HCT116 (cell line): ENCODE measurements around the gene LRRC43. TPM values are rescaled to one million over a fixed set of nuclear protein-coding genes. Genes with fewer than 3 reads are reported as not detected.

Experiments
- ATAC-seq: fragments of 200-7000 bp; cut with Tn5 transposase; 2 replicates; pipeline ENCODE4 v1.9.1; 2020; ENCODE audit warnings: mild to moderate bottlenecking, moderate library complexity
- BruUV-seq: library from RNA; stranded (reverse); fragments of 400-500 nt; replicated peaks from 2 replicates; lab custom pipeline; 2021; lab: Mats Ljungman, UMichigan
- CTCF ChIA-PET: fragments of 300-600 bp; sonication (Branson Sonifier 250); formaldehyde crosslinking; loops from one replicate; lab custom pipeline; 2021; ENCODE audit warnings: antibody characterized with exemption; lab: Charles Lee
- POLR2A ChIA-PET: fragments of 300-600, 350-600 bp; sonication (Branson Sonifier 250); formaldehyde crosslinking; loops from one replicate; lab custom pipeline; 2021; ENCODE audit warnings: antibody characterized with exemption; lab: Charles Lee
- RAD21 ChIA-PET, 2 experiments: fragments of 300-600 bp; sonication (Branson Sonifier 250); formaldehyde crosslinking; loops; one replicate each; lab custom pipeline; 2023; ENCODE audit warnings: low total read pairs in 2 of 2; ENCODE audit not compliant: uncharacterized antibody in 2 of 2, unreplicated experiment in 2 of 2, low non-redundant PET in 1 of 2; lab: Charles Lee
- DNase-seq: peaks from one replicate; pipeline ENCODE4 v3.0.0-alpha.2; 2010; ENCODE audit warnings: low read depth, low spot score
- H2AFZ ChIP-seq: fragments of 200-600 bp; shearing (Covaris generic), sonication (generic); 2 replicates; pipeline ENCODE4 v1.6.1; 2017; ENCODE audit warnings: low read depth, mixed run types, mixed read lengths, antibody characterized with exemption, low read length; ENCODE audit not compliant: poor library complexity, severe bottlenecking
- H3K27ac ChIP-seq: 2 replicates; pipeline ENCODE4 v1.5.1; 2012; ENCODE audit warnings: low read depth, low read length
- H3K27me3 ChIP-seq: fragments of 200-600 bp; sonication (generic); 2 replicates; pipeline ENCODE4 v1.6.1; 2016; ENCODE audit warnings: mixed run types, low read length, mixed read lengths; ENCODE audit not compliant: insufficient read depth
- H3K36me3 ChIP-seq, 2 experiments: fragments of 200-500 bp in 1 of 2; fragments of 200-600 bp in 1 of 2; sonication (Bioruptor generic) in 1 of 2; sonication (generic) in 1 of 2; 2 replicates each; pipeline versions ENCODE4 v1.5.1 to v1.6.1; 2014 to 2016; ENCODE audit warnings: low read length in 2 of 2, inconsistent platforms in 1 of 2, mixed read lengths in 1 of 2, mixed run types in 1 of 2; ENCODE audit not compliant: insufficient read depth in 2 of 2, control insufficient read depth in 1 of 2
- H3K4me1 ChIP-seq, 2 experiments: fragments of 200-600 bp in 1 of 2; sonication (generic) in 1 of 2; 2 replicates each; pipeline versions ENCODE4 v1.5.1 to v1.6.1; 2012 to 2017; ENCODE audit warnings: low read length in 2 of 2, inconsistent platforms in 1 of 2, mild to moderate bottlenecking in 1 of 2, mixed read lengths in 1 of 2, mixed run types in 1 of 2, moderate library complexity in 1 of 2; ENCODE audit not compliant: insufficient read depth in 2 of 2, control insufficient read depth in 1 of 2
- H3K4me2 ChIP-seq: fragments of 200-600 bp; sonication (generic); 2 replicates; pipeline ENCODE4 v1.6.1; 2017; ENCODE audit warnings: mixed run types, low read length, mixed read lengths
- H3K4me3 ChIP-seq, 2 experiments: fragments of 200-600 bp in 1 of 2; sonication (generic) in 1 of 2; replicated peaks in 1 of 2; 2 replicates each; pipeline ENCODE4 v1.5.1; 2011 to 2016; ENCODE audit warnings: low read length in 2 of 2, control low read depth in 1 of 2, low read depth in 1 of 2, mild to moderate bottlenecking in 1 of 2, mixed read lengths in 1 of 2, mixed run types in 1 of 2
- H3K79me2 ChIP-seq: fragments of 200-600 bp; sonication (generic); 2 replicates; pipeline ENCODE4 v1.6.1; 2017; ENCODE audit warnings: mild to moderate bottlenecking, mixed run types, low read length, moderate library complexity, mixed read lengths; ENCODE audit not compliant: insufficient read depth
- H3K9ac ChIP-seq: fragments of 200-600 bp; sonication (generic); 2 replicates; pipeline ENCODE4 v1.6.1; 2016; ENCODE audit warnings: low read length, mixed read lengths
- H3K9me2 ChIP-seq: fragments of 200-600 bp; sonication (generic), shearing (Covaris generic); 2 replicates; pipeline ENCODE4 v1.6.1; 2017; ENCODE audit warnings: mixed run types, mild to moderate bottlenecking, moderate library complexity; ENCODE audit not compliant: insufficient read depth
- H3K9me3 ChIP-seq, 2 experiments: fragments of 200-500 bp in 1 of 2; fragments of 200-600 bp in 1 of 2; sonication (Bioruptor generic) in 1 of 2; sonication (generic) in 1 of 2; 2 replicates each; pipeline ENCODE4 v1.6.1; 2014 to 2017; ENCODE audit warnings: low read length in 2 of 2, mixed read lengths in 2 of 2, inconsistent platforms in 1 of 2, low read depth in 1 of 2, mild to moderate bottlenecking in 1 of 2, mixed run types in 1 of 2, moderate library complexity in 1 of 2; ENCODE audit not compliant: control insufficient read depth in 1 of 2, insufficient read depth in 1 of 2
- H4K20me1 ChIP-seq: fragments of 200-600 bp; sonication (generic), shearing (Covaris generic); 2 replicates; pipeline ENCODE4 v1.6.1; 2017; ENCODE audit warnings: mixed run types, mild to moderate bottlenecking, moderate library complexity; ENCODE audit not compliant: insufficient read depth
- TCF7L2 ChIP-seq: IDR thresholded peaks from 2 replicates; pipeline ENCODE4 v1.7.0; 2011; ENCODE audit warnings: borderline replicate concordance, inconsistent platforms; ENCODE audit not compliant: insufficient read depth, insufficient read length; ENCODE audit errors: extremely low read depth
- YY1 ChIP-seq: IDR thresholded peaks from 2 replicates; pipeline ENCODE4 v1.6.1; 2011; ENCODE audit warnings: low read length, low read depth, moderate library complexity, mild to moderate bottlenecking; ENCODE audit not compliant: insufficient replicate concordance; ENCODE audit errors: extremely low read depth
- ZFX ChIP-seq: fragments of 450-650 bp; IDR thresholded peaks from 2 replicates; pipeline ENCODE4 v1.6.1; 2017
- intact Hi-C: fragments of 100-400 bp; cut with micrococcal nuclease; formaldehyde crosslinking; loops from 2 replicates; pipeline ENCODE4 v1.10.0; 2022
- total RNA-seq: library from RNA; stranded (reverse); gene quantifications from one replicate; pipeline ENCODE4 v1.2.1, GENCODE V29; 2021; ENCODE audit not compliant: unreplicated experiment
- TF ChIP-seq, protein P1 (sequence below): IDR thresholded peaks from 2 replicates; pipeline ENCODE4 v1.6.1; 2011; ENCODE audit warnings: mild to moderate bottlenecking, low read length, moderate library complexity; ENCODE audit not compliant: insufficient replicate concordance; ENCODE audit errors: extremely low read depth

The LRRC43 gene
- total RNA-seq, 1 experiment from 2014 or later = not detected

DNA sequence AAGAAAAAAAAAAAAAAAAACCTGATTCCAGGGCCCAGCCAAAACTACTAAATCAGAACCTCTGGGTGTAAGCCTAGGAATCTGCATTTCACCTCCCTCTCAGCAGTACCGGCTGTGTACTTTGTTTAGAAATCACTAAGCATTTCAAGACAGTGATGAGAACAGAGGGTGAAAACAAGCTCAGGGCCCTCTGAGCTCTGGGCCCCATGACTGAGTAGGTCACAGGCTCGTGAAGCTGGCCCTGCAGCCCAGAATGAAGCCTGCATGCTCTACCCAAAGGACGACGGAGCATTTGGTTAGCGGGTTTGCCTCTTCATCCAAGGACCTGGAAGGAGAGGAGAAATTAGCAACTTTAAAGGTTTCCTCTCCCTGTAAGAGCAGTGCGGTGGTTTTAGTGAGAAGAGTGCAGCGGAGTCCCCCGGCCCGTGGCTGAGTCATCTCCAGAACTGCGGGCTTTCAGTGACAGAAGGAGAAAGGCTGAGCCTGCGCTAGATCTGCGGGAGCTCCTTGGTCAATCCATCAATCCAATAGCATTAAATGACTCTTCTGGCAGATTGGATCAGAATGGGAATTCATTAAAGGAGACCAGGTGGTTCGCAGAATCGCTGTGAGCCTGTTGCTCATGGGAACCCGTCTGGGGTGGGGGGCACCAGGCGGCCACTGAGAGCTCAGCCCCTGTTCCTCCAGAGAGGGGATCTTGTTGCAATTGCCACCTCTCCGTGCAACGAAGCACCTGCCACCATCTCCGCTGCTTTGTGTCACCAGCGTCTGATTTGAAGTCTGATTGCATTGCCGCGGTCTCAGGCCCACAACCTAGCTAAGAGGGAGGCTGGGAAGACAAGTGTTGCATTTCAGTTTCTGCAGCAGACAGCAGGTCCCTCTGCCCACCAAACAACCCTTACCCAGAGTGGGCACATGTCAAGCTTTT is 16.2 kb upstream of the LRRC43 start:
- POLR2A ChIA-PET = interaction anchor here (0.6 kb wide), 1 partner anchor 59 kb away, joined by 5 read pairs; the partner anchor contains the start of gene DIABLO
- TF ChIP-seq ZFX = no peak
- TF ChIP-seq, protein P1, sequence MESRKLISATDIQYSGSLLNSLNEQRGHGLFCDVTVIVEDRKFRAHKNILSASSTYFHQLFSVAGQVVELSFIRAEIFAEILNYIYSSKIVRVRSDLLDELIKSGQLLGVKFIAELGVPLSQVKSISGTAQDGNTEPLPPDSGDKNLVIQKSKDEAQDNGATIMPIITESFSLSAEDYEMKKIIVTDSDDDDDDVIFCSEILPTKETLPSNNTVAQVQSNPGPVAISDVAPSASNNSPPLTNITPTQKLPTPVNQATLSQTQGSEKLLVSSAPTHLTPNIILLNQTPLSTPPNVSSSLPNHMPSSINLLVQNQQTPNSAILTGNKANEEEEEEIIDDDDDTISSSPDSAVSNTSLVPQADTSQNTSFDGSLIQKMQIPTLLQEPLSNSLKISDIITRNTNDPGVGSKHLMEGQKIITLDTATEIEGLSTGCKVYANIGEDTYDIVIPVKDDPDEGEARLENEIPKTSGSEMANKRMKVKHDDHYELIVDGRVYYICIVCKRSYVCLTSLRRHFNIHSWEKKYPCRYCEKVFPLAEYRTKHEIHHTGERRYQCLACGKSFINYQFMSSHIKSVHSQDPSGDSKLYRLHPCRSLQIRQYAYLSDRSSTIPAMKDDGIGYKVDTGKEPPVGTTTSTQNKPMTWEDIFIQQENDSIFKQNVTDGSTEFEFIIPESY = no peak
- TF ChIP-seq YY1 = no peak
- no peak for TF ChIP-seq TCF7L2
- TF ChIP-seq, all 23 proteins: peak for 0
- H3K4me2 ChIP-seq = no peak overlapping the region
- no peak overlapping the region for H3K9ac ChIP-seq
- H3K9me2 ChIP-seq = no peaks in the 10 kb centered on the region
- intact Hi-C loops = no loop called here
- H3K27ac ChIP-seq = no peak overlapping the region
- no peaks in the 10 kb centered on the region for H3K9me3 ChIP-seq
- ATAC-seq (no peak), DNase-seq (no peak)
- H3K27me3 ChIP-seq = no peaks in the 10 kb centered on the region; the same call in 1 of the 2 replicates
- no peak overlapping the region for H2AFZ ChIP-seq
- H3K36me3 ChIP-seq = no peaks in the 10 kb centered on the region
- H4K20me1 ChIP-seq = no peaks in the 10 kb centered on the region
- H3K4me1 ChIP-seq = no peaks in the 10 kb centered on the region
- no peak overlapping the region for H3K4me3 ChIP-seq
- ChIA-PET CTCF (no interaction called here), RAD21 (no interaction called here)
- no peaks in the 10 kb centered on the region for H3K79me2 ChIP-seq
- no TSS peak for BruUV-seq
